HEK293T (cell line): Measurements from ENCODE around the gene GAK.

Experiments
- ELF4 ChIP-seq: fragments of 450-650 bp; IDR thresholded peaks from 2 replicates; pipeline ENCODE4 v1.6.1; 2017; ENCODE audit warnings: antibody characterized with exemption
- SP1 ChIP-seq: fragments of 450-650 bp; IDR thresholded peaks from 2 replicates; pipeline ENCODE4 v1.6.1; 2017

GRCh38 chr4:836003-836511 lies 96.1 kb downstream of the GAK start:
- TF ChIP-seq SP1 = no peak
- TF ChIP-seq ELF4 = no peak
